GM21576 (cell line): Measurements from ENCODE around the gene CYBB.
A peak's percentile ranks its signal among the peaks of the same experiment; 100 is the strongest.
"Not testable (repeated sequence)": the region's sequence is repeated elsewhere in the genome, so short reads cannot be mapped to it uniquely, and the experiment has no call there.

Experiments used
- ATAC-seq: cut with Tn5 transposase; IDR thresholded peaks from one replicate; pipeline ENCODE4 v1.9.1; 2021; ENCODE audit warnings: mild to moderate bottlenecking, moderate library complexity; ENCODE audit not compliant: unreplicated experiment

CYBB gene

GRCh38 chrX:37779857-37780256, at the start of gene CYBB:
Gene CYBB (plus strand): TSS chrX:37780059. CDS start chrX:37780078, 19 bp downstream.
- no peak for ATAC-seq

GRCh38 chrX:37745354-37745753, 34.5 kb upstream of the CYBB start:
- ATAC-seq, result peak; percentile 45

DNA sequence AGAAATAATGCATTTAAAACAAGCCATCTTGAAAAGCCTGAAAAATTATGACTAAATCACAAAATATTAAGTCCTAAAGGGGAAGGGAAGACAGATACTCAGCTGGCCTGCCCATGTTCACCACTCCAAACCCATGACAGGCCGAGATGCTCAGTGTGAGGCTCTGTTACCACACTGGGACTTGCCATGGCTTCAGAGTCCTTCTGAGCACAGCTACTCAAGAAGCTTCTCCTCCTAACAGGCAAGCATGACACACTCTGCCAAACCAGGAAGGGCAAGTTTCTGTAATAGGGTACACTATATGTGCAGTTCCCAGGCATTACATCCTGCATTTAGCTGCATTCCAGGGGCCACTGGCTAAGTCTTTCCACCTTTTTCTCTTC, 34.0 kb upstream of the CYBB start:
- ATAC-seq, result peak; percentile 41

GRCh38 chrX:37746218-37746941, 33.5 kb upstream of the CYBB start:
- ATAC-seq, result peak; percentile 90

DNA sequence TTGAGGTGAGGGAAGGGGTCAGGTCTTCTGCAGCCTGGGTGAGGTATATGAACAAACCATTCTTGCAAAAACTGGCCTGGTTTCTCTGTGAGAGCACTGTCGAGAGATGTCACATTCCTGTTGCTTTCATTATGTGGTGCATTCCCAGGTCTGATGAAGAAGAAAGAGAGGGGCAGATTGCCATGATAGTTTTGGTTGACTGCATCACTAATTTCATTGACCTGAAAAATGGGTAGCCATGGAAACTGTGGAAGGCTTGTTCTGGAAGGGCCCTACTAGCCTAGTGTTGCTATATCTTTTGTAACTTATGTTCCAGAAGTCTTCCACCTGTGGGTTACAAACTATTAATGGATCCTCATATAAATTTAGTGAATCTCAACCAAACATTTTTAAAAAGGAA, 32.9 kb upstream of the CYBB start:
- no peak for ATAC-seq

DNA sequence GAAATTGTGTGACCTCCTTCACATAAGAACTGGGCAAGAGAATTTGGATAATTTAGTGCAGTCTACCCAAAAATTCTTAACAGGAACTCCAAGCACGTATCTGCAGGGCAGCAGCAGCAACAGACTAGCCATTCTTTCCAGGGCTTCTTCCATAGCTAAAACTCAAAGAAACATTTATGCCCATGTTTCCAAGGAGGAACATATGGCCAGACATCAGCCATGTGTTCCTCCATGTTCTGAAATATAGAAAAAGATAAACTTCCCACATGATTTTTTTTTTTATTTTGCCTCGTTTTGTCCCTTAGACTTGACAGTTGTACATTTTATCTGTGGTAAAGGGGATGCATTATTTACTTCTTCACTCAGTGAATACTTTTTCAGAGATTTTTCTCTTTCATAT, 27.6 kb upstream of the CYBB start:
- ATAC-seq, result no peak

- no peak for ATAC-seq
These were observed 26.9 kb upstream of the CYBB start for GRCh38 chrX:37752936-37753335.

DNA sequence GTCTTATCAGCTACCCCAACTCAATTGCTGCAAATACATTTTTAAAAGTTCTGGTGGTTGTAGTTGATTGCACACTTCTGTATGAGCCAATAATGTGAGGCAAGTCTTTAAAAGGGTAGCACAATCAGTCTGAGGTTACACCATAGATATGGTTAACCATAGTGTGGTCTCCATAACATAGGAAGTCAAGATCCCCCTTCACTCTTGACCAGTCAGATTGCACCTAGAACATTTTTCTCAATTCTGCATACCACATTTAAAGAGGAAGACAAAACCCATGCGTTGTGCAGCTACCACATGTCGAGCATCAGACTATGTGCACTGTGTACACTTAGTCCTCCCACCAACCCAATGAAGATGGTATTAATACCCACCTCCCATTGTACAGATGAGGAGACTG, 26.5 kb upstream of the CYBB start:
- ATAC-seq, result no peak

GRCh38 chrX:37754516-37754915, 25.3 kb upstream of the CYBB start:
- peak; percentile 20 for ATAC-seq

DNA sequence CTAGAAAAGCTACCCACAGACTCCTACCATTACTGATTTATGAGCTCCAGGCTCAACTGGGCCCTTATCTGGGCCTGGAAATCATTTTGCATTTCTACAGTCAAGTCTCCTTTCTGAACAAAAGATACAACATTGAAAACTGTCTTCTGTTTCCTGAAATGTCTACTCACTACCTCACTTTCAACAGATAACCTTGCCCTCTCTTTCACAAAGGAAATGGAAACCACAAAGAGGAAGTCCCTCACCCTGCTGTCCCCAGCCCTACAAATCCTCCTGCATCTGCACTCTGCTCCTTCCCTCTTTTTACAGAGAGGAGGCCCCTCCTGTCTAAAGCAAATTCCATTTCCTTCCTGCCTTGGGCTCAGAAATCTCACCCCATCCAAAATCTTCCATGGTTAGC, 24.8 kb upstream of the CYBB start:
- ATAC-seq, result peak; percentile 92

- ATAC-seq, result no peak
These were observed 22.8 kb upstream of the CYBB start for GRCh38 chrX:37757082-37757481.

DNA sequence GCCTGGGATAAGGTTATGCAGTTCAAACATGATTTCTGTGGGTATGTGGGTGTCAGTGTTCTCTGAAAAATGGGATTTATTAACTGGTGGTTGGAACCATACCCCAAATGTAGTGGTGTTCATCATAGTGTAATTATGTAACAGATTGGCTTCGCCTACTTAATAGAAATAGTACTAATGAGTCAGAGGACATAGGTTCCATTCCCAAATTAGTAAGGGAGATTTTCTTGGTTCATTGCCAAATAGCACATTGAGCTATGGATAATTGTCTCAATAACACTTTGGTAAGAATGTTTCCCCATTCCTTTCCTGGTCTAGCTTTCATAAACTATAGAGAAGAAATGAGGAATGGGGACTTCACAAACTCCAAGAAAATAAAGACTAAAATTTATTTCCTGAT, 20.5 kb upstream of the CYBB start:
- no peak for ATAC-seq

DNA sequence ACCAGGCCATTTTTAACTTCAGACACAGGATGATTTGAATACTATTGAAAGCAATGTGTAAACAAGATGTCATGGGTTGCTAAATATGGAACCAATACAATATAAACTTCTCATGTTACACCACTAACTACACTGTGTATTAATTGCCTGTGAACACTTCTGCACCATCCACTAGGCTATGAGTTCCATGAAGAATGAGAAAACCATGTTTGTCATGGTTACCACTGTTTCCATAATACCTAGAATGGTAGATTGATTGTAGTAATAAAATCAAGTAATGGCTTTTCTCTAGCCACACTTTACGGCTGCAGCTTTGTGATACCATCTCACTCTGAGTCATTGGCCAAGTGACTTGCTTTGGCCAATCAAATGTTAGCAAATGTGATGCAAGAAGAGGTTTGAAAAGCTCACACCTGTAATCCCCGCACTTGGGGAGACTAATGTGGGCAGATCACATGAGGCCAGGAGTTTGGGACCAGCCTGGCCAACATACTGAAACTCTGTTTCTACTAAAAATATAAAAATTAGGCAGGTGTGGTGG, 19.9 kb upstream of the CYBB start:
- ATAC-seq, result no peak

GRCh38 chrX:37763400-37763799, 16.5 kb upstream of the CYBB start:
- no peak for ATAC-seq

DNA sequence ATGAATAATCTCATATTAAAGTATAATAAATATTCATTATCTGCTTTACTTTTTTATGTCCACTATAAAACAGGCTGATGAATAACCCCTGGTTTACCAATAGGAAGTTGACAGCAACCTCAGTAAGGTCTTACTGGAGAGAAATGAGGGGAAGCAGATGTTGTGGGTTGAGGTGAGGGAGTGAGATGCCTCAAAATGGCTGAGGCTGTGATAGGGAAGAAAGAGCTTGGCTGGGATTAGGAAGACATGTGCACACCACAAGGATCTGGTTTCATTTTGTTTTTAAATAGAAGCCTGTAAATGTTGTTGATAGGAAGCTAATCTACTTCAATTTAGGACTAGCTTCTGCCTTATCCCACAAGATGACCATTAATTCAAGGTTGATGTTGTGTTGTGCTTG, 14.4 kb upstream of the CYBB start:
- ATAC-seq, result no peak

- no peak for ATAC-seq
These were observed 12.4 kb upstream of the CYBB start for GRCh38 chrX:37767430-37767829.

- not testable (repeated sequence) for ATAC-seq
These were observed 11.0 kb upstream of the CYBB start for GRCh38 chrX:37768866-37769265.

DNA sequence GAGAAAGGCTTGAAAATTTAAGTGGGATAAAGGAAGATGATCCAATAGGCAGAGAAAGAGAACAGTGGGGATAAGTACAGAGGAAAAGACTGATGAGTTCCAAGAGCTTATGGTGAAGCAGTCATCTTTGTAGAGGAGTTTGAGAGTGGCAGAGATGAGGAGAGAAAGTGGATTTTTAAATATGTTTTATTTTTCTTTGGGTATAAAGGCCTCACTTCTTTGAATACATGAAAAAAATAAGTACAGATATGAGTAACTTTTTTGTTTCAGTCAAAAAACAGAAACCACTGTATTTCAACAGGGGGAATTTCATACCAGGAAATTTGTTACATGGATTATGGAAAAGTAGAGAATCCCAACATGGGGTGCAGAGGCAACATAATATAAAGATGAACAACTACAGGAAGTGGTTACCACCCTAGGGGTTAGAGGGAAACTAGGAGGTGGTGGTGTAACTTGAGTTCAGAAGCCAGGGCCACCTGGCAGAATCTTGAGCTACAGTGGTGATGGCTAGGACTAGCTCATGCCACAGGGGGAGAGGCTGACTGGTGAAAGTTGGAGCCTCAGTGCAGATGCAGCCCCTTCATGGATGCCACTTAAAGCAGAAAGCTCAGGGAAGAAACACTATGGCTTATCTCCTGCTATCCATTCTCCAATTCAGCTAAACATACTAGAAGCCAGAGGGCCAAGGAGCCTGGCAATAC, 3.4 kb upstream of the CYBB start:
- peak; percentile 75 for ATAC-seq

- no peak for ATAC-seq
These were observed 2.9 kb upstream of the CYBB start for GRCh38 chrX:37776987-37777325.

DNA sequence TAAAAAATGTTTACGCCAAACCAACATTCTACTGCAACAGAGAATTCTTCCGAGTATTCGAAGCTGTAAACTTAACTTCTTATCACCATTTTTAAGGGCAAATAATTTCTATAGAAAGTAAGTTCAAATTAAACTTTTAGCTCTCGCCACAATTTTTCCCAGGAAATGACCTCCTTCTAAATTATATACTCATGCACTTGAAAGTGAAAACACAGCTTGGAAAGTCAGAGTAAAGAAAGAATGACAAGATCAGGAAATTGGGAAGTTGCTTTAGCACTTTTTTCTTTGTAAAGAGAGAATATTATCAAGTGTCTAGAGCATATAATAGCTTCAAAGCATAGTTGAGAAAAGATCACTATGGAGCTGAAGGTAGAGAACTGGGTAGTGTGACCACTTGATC, 1.2 kb downstream of the CYBB start:
- no peak for ATAC-seq

DNA sequence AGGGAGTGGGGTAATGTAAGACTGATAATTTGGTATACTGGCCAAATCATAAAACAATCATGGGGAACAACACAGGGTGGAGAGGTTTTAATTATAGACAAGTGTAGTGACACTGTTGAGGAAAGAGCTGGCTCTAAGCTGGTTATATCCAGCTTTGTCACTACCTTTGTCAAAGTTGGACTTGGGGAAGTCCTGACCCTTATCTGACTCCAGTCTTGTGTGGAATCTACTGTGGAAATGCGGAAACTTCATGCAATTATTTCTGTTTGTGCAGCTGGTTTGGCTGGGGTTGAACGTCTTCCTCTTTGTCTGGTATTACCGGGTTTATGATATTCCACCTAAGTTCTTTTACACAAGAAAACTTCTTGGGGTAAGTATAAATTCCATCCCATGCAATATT, 2.0 kb downstream of the CYBB start:
- ATAC-seq, result no peak

DNA sequence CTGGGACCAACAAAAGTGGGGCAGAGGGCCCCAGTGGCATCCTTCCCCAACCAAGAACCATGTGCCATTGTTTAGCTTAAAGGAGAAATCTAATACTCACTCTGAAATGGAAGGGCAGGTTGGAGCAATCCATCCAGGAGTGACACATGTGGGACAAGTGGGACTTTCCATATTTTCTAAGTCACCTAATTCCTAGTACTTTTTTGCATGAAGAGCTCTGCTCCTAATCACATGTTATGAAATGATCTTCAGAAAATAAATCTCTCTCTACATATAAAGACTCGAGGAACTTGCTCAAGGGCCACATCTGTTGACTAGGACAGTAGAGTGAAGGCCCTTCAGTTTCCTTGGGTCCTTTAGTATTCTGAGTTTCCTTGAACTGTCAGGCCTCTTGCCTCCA, 2.5 kb downstream of the CYBB start:
- no peak for ATAC-seq

- no peak for ATAC-seq
These were observed 3.4 kb downstream of the CYBB start for GRCh38 chrX:37783305-37783704.
